Stimulated activated CD8-positive, alpha-beta memory T cell treated with anti-CD3 and anti-CD28 coated beads, Interleukin-15, amount 100 ng/mL, for 1 hour (primary cell): Measurements from ENCODE around the gene EXOC6.
"Not testable (repeated sequence)": the region's sequence is repeated elsewhere in the genome, so short reads cannot be mapped to it uniquely, and the experiment has no call there.

Experiments used
- DNase-seq: peaks from one replicate; pipeline ENCODE4 v3.0.0-alpha.2; 2020; ENCODE audit warnings: low read depth

EXOC6 gene

DNA sequence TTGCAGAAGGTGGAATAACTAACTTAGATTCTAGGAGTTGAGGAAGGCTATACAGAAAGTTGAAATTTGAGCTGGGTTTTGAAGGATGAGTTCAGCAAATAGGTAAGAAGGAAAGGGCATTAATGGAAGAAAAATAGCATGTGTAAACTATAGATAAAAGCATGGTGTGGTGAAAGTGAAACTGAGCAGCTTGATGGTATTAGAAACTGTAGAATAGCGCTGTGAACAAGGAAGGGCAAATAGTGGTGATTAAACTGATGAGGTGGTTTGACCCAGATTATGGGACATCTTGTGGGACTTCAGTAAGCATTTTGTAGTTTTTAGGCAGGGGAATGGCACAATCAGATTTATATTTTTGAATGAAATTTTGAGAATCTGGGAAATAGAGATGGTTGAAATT lies 90.5 kb downstream of the EXOC6 start:
- DNase-seq, result no peak

DNA sequence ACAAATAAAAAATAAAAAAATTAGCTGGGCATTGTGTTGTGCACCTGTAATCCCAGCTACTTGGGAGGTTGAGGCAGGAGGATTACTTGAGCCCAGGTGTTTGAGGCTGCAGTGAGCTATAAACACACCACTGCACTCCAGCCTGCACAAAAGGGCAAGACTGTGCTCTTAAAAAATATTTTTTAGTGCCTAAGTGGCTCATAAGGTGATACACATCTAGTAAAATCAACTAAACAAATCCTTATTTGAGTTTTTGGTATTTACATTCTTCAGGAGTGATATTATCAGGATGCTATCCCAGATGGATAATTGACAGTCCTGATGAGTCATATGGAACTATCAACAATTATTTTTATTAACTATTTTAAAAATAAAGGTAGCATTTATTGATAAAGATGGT lies 93.9 kb downstream of the EXOC6 start:
- DNase-seq, result no peak

DNA sequence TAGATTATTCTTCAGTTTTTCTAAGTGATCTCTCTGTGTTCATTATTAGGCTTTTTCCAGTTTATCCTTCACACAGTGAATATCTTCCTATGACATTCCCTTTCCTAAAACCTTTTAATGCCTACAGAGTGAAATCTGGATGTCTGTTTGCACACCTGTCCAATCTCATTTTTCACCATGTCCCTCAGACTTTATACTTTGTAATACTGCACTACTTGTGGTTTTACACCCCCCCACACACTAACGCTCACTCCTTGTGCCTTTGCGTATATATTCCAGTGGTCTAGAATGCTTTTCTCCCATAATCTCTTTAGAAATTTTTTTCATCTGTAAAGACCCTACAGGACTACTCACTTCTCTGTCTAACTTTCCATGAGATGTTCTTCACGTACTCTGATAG lies 98.2 kb downstream of the EXOC6 start:
- no peak for DNase-seq

DNA sequence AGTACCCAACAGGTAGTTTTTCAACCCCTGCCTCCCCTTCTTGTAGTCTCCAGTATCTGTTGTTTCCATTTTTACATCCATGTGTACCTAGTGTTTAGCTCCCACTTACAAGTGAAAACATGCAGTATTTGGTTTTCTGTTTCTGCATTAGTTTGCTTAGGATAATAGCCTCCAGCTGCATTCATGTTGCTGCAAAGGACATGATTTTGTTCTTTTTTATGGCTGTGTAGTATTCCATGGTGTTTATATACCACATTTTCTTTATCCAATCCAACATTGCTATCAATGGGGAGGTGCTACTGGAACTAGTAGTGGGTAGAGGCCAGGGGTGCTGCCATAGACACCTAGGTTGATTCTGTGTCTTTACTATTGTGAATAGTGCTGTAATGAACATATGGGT lies 104.3 kb downstream of the EXOC6 start:
- DNase-seq, result not testable (repeated sequence)

DNA sequence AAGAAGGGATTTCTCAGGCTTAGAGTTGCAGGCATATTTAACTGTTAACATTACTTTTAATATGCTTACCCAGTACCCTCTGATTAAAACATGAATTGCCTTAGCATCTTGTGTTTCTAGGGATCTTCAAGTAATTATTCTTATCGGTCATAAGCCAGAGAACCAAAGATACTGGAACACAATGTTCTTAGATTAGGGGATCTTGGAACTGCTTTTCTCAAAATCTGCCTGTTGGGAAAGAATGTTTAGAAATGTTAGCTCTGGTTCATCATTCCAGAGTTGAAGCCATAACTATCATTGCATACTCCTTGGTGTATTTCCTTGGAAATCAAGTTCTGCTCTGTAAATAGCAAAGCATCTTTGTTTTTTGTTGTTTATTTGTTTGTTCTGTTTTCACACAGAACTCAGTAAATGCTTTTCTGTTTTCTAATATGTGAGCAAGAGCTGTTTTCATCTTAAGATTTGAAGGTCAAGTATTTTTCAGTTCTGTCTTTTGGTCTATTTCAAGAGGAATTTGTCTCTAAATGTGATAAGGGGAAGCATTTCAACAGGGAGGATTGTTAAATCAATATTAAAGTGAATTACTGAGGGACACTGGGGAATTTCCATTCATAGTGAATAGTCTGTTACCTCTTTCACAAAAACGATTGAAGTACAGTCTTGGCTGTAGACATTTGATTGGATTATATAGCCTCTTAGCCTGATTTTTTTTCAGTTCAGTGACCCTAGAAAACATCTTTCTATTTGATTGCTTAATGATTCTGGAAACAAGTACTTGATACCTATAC lies 109.1 kb downstream of the EXOC6 start:
- no peak for DNase-seq

DNA sequence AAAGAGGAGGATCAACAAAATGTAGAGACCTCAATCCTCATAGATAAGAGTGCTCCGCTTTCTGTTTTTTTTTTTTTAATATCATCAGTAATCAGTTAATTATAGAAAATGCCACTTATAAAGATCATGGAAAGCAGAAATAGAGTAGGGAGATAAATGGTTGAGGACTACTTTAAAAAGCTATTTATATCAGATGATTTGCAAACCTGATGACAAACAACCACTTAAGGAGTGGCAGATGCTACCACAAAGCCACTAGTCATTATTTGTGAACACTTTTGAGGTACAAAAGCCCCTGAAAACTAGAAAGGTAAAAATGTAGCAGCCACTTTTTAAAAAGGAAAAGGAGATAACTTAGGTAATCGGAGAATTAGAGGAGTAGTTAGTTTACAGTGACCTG lies 113.3 kb downstream of the EXOC6 start:
- DNase-seq, result no peak

DNA sequence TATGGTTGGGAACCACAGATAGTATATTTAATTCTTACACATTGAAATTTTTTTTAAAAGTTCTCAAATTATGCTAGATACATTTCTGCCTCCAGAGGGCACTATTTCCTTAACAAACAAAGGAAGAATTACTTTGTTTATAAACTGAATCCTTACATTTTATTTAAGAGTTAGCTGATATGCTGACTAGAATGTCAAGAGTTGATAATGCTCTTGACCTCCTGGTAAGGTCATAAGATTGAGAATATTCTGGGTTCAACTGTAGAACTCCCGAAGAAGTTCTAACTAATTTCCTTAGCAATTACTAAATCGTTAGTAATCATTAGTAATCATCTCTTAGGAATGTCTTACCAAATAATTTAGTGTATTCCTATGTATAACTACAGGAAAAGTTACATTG lies 117.0 kb downstream of the EXOC6 start:
- no peak for DNase-seq

DNA sequence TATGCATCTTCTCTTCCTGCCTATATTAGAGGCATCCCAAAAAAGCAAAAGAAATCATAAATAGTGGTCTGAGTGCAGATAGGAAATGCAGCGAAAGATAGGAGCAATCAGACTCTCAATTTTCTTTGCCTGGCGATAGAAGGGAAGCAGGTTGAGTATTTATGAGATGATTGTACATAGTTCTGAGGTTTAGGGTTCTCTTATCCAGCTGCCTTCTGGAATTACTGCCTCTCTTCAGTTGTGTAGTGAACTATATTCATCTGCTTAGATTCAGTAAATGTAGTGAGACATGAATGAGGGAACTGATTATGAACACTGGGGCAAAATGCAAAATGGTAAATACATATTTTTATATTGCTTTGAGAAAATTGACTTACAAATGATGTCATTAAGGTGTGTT lies 119.3 kb downstream of the EXOC6 start:
- no peak for DNase-seq

DNA sequence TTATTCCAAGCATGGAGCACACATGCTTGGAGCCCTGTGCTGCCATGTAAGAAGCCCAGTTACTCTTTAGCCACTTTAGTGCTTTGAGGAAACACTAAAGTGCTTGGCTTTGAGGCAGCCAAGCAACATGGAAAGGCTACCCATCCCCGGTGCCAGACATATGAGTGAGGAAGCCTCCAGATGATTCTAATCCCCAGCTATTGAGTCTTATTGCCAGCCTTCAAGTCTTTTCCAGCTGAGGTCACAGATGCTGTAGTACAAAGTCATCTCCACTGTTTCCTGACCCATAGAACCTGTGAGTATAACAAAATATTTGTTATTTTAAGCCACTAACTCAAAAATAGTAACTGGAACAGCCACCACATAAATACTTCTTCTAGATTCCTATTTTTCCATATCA lies 120.8 kb downstream of the EXOC6 start:
- no peak for DNase-seq

DNA sequence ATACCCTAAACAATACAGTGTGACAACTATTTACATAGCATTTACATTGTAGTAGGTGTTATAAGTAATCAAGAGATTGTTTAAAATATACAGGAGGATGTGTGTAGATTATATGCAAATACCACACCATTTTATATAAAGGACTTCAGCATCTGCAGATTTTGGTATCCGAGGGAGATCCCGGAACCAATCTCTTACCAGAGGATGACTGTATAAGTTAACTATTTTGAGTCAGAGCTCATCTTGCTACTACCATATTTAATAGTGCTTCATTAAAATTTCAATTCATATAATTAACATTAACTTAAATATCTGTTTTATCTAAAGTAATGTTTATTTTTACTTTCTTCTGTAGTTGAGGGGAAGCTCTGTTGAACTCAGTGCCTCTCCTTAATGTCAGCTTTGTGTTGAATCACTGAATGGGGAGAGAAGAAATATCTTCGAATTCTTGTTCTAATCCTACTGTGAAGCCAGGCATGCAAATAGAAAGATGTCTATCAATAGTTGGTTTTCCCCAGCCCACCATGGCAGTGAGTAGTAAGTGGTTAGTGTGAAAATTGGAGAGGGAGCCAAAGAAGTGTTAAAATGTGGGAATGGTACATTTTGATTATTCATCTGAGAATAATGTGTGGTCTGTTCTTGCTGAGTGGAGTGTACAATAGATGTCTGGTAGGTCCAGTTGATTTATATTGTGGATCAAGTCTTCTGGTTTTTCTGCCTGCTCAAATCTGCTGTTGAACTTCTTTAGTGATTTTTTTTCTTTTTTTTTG lies 122.2 kb downstream of the EXOC6 start:
- no peak for DNase-seq

DNA sequence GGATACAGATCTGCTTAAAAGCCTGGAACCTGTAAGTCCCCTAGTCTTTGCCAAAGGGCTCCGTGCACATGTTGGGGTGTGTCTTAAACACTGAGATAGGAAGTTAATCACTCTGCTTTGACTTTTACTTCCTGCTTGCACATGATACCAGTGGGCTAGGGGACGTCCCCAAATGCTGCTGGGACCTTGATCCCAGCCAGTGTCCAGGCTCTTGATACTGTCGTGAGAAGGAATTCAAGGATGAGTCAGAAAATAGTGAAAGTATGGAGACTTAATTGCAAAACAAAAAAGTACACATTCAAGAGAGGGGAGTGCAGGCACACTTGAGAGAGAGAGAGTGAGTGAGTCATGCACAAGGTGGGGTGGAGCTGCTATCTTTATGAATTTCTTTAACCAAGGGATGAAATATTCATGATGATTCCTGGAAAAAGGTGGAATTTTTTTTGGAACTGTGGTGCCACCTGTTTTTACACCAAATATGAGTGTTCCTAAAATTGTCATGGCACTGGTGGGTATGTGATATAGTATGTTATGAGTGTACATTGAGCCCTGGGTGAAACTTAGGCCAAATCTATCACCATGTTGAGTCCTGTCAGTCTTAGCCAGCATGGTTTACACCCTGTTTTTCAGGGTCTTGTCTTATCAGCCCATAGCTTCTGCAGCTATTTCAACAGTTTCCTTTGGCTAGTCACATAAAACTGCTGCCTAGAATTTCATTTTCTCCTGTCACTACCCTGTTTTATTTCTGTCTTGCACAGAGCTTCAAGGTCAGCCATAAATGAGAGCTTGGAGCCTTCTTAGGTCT lies 123.9 kb downstream of the EXOC6 start:
- no peak for DNase-seq

DNA sequence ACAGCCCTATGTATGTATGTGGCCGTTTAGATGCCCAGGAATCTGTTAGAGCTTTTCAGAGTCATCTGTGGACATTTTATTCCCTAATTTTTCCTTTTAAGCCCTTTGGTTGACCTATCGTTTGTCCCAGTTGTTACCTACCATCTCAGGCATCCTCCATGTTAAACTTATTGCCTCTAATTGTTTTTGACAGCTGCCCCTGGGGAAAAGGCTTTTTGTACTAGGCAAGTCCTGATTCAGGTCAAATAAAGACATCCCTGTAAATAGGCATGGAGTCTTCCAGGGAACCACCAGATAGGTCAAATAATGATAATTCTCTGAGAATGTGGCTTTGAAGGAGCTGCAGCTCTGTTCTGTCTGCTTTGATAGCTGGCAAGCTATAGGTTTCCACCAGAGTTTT lies 124.6 kb downstream of the EXOC6 start:
- no peak for DNase-seq

DNA sequence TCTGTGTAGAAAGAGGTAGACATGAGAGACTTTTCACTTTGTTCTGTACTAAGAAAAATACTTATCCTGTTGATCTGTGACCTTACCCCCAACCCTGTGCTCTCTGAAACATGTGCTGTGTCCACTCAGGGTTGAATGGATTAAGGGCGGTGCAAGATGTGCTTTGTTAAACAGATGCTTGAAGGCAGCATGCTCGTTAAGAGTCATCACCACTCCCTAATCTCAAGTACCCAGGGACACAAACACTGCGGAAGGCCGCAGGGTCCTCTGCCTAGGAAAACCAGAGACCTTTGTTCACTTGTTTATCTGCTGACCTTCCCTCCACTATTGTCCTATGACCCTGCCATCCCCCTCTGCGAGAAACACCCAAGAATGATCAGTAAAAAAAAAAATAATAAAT lies 128.0 kb downstream of the EXOC6 start:
- not testable (repeated sequence) for DNase-seq

DNA sequence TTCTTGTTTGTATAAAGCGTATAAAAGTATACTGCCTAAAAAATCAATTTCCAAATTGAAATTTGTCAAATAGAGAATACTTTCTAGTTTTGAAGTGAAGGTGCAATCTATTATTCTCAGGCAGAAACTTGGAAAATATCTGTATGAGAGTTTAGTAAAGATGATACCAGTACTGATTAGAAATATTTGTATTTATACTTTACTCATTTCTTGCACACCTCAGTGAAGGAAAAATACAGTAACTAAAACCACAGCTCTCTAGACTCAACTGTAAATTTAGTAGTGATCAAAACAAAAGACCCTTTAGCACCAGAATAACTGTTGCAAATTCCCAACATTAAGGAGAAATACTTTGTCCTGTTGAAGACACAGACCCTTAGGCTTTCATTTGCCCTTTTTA lies 140.9 kb downstream of the EXOC6 start:
- DNase-seq, result no peak

DNA sequence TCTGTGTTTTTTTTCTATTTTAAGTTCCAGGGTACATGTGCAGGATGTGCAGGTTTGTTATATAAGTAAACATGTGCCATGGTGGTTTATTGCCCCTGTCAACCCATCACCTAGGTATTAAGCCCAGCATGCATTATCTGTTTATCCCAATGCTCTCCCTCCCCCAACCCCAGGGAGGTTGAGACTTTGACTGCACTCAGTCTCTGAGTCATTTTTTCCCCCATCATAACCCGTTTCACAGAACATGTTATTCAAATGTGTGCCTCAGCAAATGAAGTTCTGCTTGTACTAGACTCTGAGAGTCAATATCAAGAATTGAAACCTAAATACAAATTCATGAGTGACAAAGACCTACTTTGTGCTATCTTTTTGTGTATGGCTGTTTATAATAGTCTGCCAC lies 142.3 kb downstream of the EXOC6 start:
- no peak for DNase-seq

DNA sequence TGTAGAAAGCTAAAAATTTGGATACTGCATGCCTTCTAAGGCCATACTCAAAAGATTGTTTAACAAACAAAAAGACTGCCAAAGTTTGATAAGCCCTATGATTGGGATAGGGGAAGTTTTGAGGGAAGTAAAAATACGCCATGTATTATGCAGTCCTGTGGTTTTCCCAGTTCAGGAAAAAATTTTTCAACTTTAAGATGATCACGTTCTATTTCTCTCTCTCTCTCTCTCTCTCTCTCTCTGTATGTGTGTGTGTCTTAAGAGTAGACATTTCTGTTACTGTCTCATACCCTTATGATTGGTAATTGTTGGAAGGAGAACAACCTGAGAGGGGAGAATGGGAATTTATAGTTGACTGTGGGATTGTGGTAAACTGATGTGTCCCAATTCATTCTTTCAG lies 143.2 kb downstream of the EXOC6 start:
- no peak for DNase-seq

DNA sequence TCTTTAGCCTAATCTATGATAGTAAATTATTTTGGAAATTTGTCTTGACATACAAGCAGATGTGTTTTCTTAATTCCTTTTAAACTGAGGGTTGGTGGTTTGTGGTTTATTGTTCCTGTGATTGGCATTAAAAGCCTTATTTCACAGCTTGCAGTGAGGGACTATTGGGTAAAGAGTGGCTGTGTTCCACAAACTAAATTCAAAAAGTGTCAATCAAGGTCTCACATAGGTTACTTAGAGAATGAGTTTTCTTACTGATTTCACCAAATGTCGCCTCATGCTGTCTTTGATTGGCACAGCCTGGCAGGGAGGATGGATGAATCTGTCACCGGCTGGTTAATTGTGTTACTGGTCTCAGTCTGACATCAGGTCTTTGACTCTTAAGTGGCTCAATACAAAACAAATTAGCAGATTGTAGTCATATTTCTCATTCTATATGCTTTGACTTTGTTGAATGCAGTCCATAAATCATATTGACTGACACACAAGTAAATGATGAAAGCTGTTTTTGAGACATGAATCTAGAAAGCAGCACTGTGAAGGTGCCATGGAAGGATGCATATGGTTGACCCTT lies 145.5 kb downstream of the EXOC6 start:
- no peak for DNase-seq

DNA sequence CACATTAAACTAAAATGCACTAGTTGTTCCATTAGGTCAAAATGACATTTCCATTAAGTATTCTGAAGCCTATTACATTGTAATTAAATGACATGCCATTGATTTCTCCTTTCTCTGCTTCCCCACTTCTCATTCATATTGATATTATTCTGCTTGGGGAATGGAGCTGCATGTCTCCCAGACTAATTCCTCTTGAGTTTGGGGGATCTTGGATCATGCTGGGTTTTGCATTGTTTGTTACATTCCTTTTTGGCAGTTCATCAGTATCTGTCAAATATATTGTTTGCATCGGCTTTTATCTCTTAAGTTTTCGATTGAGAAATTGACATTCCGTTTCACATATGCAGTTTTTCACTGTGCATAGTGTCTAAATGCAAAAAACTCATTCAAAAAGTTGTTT lies 147.2 kb downstream of the EXOC6 start:
- no peak for DNase-seq

DNA sequence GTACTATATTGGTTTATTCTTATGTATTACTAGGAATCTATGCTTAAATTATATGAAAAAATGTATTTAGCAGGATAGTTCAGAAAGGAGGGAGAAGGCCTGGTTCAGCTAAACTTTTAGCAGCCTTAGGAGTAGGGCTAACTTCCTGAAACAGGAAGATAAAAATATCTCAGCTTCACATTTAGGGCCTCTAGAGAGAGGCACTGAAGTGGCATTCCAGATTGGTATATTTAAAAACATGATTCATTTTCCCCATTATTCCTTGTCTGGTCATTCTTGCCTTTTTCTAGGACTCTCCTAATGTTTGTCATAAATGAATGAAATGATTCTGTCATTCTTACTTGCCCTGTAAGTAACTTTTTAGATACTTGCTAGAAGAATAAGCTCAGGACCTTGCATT lies 149.3 kb downstream of the EXOC6 start:
- no peak for DNase-seq

DNA sequence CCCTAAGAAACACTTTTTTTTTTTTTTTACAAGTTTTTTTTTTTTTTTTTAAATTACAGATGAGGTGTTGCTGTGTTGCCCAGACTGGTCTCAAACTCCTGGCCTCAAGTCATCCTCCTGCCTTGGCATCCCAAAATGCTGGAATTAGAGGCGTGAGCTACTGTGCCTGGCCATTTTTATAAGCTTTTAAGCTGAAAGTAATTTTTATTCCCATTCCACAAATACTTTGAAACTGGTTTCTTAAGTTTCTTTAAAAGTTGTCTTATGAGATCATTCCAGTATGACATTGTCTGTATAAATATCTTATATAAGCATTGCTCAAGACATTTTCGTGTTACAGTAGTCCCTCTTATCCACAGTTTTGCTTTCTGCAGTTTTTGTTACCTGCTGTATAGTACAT lies 150.9 kb downstream of the EXOC6 start:
- DNase-seq, result no peak

DNA sequence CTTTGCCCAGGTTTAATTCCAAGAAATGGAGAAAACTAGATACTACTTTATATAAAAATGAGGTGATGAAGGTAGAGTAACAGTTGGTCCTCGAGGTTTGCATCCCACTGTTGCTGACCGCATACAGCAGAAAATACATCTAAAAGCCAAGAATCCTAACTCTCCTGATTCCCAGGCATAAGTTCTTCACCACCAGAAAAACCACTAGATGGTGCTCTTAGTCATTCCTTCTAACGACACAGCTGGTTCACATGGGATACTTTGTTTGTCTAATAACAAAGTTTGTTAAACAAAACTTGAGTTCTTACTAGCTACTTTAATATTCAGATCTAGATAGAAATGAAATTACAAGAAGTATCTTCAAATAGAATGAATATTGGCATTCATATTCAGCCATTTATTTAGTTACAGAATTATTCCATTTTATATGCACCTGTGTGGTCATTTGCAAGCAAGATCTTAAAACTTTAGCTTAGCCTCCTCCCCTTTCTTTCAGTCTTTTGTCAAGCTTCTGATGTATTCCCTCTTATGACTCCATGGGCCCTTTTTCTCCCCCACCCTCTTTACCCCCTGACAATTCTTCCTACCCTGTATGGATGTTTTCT lies 158.2 kb downstream of the EXOC6 start:
- DNase-seq, result no peak

DNA sequence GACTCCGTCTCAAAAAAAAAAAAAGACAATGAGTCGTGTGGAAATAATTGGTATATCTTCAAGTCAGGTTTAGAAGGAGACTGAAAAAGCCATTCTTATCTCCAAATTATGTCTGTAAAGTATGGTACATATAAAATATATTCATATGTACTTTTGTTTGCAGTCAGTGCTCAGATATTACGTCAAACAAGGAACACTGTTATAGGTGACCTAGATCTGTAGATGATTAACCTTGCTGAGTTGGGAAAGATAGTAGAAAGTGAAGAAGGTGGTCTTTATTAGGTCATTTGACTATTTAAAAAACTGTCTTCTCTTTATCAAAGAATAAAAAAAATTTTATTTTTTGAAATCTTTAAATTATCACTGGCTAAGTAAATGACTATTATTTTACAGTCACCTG lies 167.4 kb downstream of the EXOC6 start:
- no peak for DNase-seq
